Measurements from ENCODE around the gene OPCML. TPM values are rescaled to one million over a fixed set of nuclear protein-coding genes. Genes with fewer than 3 reads are reported as not detected.

OPCML gene
- total RNA-seq, 2 donors from 2014 or later: under 0.01 TPM; not detected in 1

GRCh38 chr11:132422722-132423121, 1109.6 kb downstream of the OPCML start:
- Histone ChIP-seq H3K4me1 (no peaks in the 10 kb centered on the region), H3K27me3 (no peaks in the 10 kb centered on the region), H3K36me3 (replicated peaks in 1 of 2; ENCODE audit: insufficient read depth in 1 of 2, low read depth in 2 of 2) (no peaks in the 10 kb centered on the region), H3K4me3 (no peak overlapping the region), H3K9me3 (no peaks in the 10 kb centered on the region), H3K27ac (no peak overlapping the region)
- no peak for ATAC-seq
- DNase-seq: no peak
- WGBS, 2 donors: 70 to 90% methylated on average over 5 of the region's 5 CpGs
- intact Hi-C loops (cut with DNase I): no loop called here
- TF ChIP-seq CTCF (IDR thresholded peaks at IDR 0.05): no peak
- TF ChIP-seq POLR2A (IDR thresholded peaks at IDR 0.05): no peak

GRCh38 chr11:132421555-132421954, 1110.7 kb downstream of the OPCML start:
- DNase-seq (no peak), ATAC-seq (no peak)
- Histone ChIP-seq H3K27ac (no peak overlapping the region), H3K4me1 (no peaks in the 10 kb centered on the region), H3K4me3 (no peak overlapping the region), H3K36me3 (replicated peaks in 1 of 2; ENCODE audit: insufficient read depth in 1 of 2, low read depth in 2 of 2) (no peaks in the 10 kb centered on the region), H3K27me3 (no peaks in the 10 kb centered on the region), H3K9me3 (no peaks in the 10 kb centered on the region)
- intact Hi-C loops (cut with DNase I): no loop called here
- WGBS, 2 donors: 88 to 89% methylated on average over 2 of the region's 2 CpGs
- TF ChIP-seq CTCF (IDR thresholded peaks at IDR 0.05): no peak
- TF ChIP-seq POLR2A (IDR thresholded peaks at IDR 0.05): no peak

GRCh38 chr11:132414451-132414850, 1117.8 kb downstream of the OPCML start:
- Histone ChIP-seq H3K27ac (no peak overlapping the region), H3K4me3 (no peak overlapping the region), H3K9me3 (no peaks in the 10 kb centered on the region), H3K36me3 (replicated peaks in 1 of 2; ENCODE audit: insufficient read depth in 1 of 2, low read depth in 2 of 2) (no peaks in the 10 kb centered on the region), H3K4me1 (no peaks in the 10 kb centered on the region), H3K27me3 (no peaks in the 10 kb centered on the region)
- WGBS, 2 donors: 68 to 70% methylated on average over 6 of the region's 6 CpGs
- intact Hi-C loops (cut with DNase I): no loop called here
- ATAC-seq (no peak), DNase-seq (no peak)
- TF ChIP-seq POLR2A (IDR thresholded peaks at IDR 0.05) (no peak), CTCF (IDR thresholded peaks at IDR 0.05) (no peak)

- H3K27me3 ChIP-seq: no peaks in the 10 kb centered on the region
- H3K36me3 ChIP-seq (replicated peaks in 1 of 2; ENCODE audit: insufficient read depth in 1 of 2, low read depth in 2 of 2): no peaks in the 10 kb centered on the region
- H3K9me3 ChIP-seq: no peaks in the 10 kb centered on the region
- intact Hi-C loops (cut with DNase I): no loop called here
- H3K4me1 ChIP-seq: peaks cover 3% of the 10 kb centered on the region
- DNase-seq (no peak), ATAC-seq (no peak)
- no peak overlapping the region for H3K27ac ChIP-seq
- WGBS, 2 donors: 69 to 76% methylated on average over 2 of the region's 2 CpGs
- no peak overlapping the region for H3K4me3 ChIP-seq
- TF ChIP-seq POLR2A (IDR thresholded peaks at IDR 0.05): no peak
These were observed 1121.9 kb downstream of the OPCML start for GRCh38 chr11:132410383-132410782.

- DNase-seq: no peak
- Histone ChIP-seq H3K36me3 (replicated peaks in 1 of 2; ENCODE audit: insufficient read depth in 1 of 2, low read depth in 2 of 2) (no peaks in the 10 kb centered on the region), H3K4me1 (peaks cover 8% of the 10 kb centered on the region), H3K27me3 (no peaks in the 10 kb centered on the region), H3K4me3 (no peak overlapping the region), H3K9me3 (no peaks in the 10 kb centered on the region), H3K27ac (no peak overlapping the region)
- TF ChIP-seq CTCF (IDR thresholded peaks at IDR 0.05): no peak
- ATAC-seq: no peak
- WGBS, 2 donors: 72 to 77% methylated on average over 3 of the region's 3 CpGs
- intact Hi-C loops (cut with DNase I): no loop called here
These were observed 1122.5 kb downstream of the OPCML start for GRCh38 chr11:132409573-132410355.
